SKM-1 (cell line): ENCODE results near the gene SCD.
A peak's percentile ranks its signal among the peaks of the same experiment; 100 is the strongest.

Source experiments
- DNase-seq: peaks from one replicate; lab custom pipeline; 2025; ENCODE audit not compliant: unreplicated experiment; lab: John Stamatoyannopoulos, UW

Gene SCD

DNA sequence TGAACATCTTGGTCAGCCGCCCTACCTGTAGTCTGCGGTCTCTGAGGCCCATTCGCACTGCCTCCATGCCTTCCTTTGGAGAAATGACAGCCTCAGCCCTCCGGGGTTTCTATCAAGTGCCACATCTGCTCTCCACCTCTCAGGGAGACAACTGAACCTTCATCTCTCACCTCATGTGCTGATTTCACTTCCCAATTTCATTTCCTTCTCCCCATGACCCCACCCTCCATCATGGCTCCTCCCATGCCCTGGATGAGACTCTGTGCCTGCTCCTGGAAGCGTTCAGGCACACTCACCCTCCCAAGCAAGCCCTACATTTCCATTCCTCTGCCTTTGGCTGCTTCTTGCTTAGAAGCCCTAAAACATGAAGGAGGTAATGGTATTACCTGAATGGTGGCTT is 7.8 kb upstream of the SCD start:
- DNase-seq = peak; percentile 15

GRCh38 chr10:100340948-100341847 is 5.8 kb upstream of the SCD start:
- no peak for DNase-seq

- DNase-seq = peak; percentile 33
Measured at GRCh38 chr10:100341953-100342626, 4.9 kb upstream of the SCD start.

DNA sequence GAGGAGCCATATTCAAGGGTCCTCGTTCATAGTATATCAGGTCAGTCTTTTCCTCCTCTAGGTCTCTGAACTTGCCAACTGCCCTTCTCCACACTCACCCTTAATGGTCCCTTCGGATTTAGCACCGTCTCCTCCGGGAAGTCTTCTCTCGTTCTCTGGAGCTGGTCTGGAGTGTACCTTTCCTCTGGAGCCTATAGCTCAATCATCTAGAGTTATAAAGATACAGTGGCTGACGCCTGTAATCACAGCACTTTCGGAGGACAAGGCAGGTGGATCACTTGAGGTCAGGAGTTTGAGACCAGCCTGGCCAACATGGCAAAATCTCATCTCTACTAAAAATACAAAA is 4.4 kb upstream of the SCD start:
- no peak for DNase-seq

GRCh38 chr10:100344241-100344788 is 2.7 kb upstream of the SCD start:
- no peak for DNase-seq

DNA sequence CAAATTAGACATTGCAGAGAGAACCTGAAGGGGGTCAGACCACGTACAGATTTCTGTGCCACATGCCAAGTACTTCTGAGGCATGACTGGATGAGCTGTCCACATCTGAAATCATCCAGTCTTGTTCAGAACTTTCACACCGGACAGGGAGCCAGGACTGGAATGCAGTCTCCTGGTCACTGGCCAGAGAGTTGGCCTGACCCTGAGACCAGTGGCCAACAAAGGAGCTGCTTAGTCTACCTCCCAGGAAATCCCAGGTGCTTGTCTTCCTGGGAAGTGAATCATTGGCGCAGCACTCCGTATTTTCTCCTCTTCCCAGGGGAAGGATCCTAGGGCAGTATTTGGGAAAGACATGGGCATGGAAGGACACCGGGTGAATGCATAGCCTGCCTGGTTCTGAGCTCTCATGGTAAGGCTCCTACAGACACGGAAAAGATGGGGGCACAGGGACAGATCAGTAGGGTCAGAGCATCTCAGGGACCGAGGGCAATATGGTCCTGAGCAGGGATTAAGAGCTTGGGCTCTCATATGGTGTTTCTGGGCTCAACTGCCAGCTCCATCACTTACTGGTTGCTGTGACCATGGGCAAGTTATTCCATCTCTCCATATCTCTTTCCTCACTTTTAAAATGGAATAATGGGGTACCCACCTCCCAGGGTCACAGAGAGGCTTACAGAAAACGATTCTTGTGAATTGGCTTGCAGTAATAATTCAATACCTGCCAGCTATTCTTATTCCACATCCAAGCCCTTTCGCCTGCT is 1.3 kb upstream of the SCD start:
- DNase-seq = no peak

DNA sequence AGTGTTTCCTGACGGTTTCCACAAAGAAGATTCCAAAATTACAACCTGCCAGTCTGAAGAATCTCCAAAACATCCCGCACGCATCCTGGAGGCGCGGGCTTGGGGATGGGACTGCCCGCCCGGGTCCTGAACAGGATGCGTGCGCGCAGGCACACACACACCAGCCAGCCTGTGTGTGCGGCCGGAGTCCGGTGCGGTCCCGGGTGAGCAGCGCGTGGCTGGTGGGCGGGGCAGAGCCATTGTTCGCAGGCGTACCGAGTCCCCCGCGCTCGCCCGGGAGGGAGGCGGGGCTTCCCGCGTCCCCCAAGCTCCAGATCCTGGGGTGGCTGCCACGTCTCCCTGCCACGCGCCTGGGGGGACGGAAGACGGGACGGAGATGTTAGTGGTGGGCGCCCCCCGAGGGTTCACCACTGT is 675 bp upstream of the SCD start:
- no peak for DNase-seq

GRCh38 chr10:100347568-100348195 is 649 bp downstream of the SCD start:
- no peak for DNase-seq

GRCh38 chr10:100348389-100348927 is 1.4 kb downstream of the SCD start:
- no peak for DNase-seq

DNA sequence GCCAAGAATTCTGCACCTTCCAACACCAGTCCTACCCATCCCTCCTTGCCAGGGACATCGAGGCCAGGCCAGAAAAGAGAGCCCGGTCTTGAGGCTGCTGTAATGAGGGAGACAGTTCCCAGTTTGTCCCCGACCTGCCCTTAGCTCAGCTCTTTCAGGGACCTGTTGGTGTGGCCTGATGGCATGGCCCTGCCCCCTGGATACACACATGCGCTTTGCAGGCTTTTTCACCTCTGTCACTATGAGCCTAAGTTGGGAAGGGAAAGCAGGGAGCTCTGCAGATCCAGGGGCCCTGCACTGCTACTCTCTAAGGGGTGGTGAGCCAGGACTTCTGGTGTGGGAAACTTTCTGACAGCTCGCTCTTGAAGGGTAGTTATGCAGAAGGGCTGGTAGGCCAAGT is 2.1 kb downstream of the SCD start:
- DNase-seq = no peak

- DNase-seq = no peak
Measured at GRCh38 chr10:100349672-100350071, 2.6 kb downstream of the SCD start.

DNA sequence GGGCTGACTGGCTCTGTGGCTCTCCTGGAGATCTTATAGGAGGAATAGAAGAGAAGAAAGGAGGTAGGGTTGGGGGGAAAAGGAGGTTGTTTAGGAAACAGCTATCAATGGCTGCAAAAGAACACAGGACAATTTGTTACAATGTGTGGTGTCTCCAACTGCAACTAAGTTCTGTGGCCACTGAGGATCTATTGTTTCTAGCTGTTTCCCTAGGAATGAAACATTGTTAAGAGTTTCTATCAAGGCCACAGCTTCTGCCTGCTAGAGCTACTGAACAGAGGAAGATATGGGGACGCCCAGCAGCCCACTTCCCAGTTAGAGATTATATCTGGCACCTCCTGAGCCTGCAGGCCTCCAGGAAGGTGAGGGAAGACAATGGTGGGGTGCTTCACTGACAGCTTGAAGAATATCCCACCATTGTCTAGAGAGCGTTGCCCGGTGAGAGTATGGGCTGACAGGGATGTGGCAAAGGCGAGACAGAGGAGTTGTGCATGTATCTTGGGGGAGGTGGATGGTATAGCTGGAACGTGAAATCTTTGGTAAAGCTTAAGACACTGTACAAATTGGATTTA is 4.0 kb downstream of the SCD start:
- no peak for DNase-seq

DNA sequence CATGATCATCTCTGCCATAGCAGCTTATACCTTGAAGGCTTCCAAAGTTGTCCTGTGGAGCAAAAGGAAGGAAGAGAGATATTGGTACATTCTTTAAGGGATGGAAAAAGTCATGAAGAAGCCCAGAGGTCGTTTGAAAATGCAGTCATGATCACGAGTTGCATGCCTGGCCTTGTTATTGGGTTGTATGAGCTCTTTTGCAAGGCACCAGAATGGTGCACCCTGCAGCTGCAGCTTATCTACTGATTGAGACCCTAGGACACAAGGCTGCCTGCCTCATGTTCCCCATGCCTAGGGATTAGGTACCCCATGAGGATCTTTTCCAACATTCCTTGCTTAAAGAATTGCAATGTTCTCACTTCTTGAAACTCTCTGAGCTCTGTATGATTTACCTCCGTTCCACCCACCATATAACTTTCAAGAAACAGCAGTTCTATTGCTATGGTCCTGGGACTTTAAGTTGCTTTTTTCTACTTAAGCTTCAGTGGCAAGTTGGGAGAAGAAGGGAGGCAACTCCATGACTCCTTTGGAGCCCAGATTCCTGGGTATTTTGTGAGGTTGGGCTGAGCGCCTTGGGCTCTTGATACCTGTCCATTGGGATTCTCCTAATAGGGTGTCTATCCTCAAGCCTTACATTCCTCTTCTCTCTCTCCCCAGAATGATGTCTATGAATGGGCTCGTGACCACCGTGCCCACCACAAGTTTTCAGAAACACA is 6.9 kb downstream of the SCD start:
- DNase-seq = no peak

GRCh38 chr10:100355086-100355485 is 8.1 kb downstream of the SCD start:
- DNase-seq = no peak

DNA sequence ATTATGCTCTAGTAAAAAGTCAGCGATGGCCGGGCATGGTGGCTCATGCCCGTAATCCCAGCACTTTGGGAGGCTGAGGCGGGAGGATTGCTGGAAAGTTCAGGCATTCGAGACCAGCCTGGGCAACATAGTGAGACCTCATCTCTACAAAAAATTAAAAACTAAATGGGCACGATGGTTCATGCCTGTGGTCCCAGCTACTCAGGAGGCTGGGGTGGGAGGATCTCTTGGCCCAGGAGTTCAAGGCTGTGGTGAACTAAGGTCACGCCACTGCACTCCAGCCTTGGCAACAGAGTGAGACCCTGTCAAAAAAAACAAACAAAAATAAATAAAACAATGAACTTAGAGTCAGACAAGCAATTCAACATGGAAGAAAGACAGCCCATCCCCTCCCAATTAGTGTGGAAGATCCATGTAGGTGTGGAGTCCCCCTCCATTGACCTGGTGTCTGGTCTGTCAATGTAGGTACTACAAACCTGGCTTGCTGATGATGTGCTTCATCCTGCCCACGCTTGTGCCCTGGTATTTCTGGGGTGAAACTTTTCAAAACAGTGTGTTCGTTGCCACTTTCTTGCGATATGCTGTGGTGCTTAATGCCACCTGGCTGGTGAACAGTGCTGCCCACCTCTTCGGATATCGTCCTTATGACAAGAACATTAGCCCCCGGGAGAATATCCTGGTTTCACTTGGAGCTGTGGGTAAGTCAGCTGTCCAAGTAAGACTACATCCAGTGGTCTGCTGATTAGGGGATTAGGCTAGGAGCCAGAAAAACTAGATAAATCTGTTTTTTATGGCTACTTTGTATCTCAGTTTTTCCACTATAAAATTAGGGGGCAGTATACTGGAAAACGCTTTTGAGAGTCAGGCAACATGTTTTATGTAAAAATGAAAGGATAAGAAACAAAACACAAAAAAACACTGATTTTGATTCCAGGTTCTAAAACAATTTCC is 9.3 kb downstream of the SCD start:
- DNase-seq = no peak

DNA sequence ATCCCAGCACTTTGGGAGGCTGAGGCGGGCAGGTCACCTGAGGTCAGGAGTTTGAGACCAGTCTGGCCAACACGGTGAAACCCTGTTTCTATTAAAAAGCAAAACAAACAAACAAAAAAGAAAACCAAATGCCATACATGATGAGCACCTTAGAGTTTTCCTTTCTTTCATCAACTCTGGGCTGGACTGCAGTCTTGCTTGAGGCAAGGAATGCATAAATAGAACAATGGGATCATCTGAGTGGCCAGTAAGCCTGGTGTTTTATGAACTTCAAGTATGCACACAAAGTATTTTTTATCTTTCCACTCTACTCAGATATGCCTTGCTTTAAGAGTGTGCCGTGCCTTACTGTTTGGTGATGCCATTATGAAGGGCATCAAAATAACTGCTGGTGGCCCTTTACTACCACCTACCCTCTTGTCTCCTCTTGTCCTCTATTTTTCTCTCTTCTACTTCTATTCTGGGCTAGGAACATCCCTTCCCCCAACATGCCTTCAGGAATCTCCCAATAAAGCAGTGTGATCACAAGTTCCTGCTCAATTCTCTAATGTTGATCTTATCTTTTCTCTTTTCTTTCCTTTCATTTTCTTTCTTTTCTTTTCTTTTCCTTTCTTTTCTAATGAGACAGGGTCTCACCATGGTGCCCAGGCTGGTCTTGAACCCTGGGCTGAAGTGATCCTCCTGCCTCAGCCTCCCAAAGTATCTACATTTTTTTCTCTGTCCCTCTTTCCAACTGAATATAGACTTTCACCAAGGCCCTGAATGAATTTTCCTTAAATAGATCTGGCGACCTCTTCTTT is 10.2 kb downstream of the SCD start:
- DNase-seq = no peak

DNA sequence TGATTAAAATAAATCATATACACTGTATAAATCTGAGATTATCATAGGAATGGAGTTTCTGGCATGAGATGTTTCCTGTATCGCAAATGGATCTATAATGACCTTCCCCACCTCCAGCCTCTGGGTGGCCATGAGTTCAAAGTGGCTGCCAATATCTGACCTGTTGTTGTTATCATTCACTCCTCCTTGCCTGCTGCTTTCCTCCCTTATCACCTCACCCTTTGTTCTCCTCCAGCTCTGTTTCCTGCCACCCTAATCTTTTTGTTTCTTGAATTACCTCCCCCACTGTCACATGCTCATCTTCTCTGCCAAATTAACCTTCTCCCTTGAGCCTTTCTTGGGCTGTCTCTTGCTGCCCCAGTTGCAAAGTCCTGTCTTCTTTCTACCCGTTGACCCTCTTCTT is 12.0 kb downstream of the SCD start:
- DNase-seq = no peak
